Measurements from ENCODE around the gene CT45A8. TPM values are rescaled to one million over a fixed set of nuclear protein-coding genes. Genes with fewer than 3 reads are reported as not detected.
"Not testable (repeated sequence)": the region's sequence is repeated elsewhere in the genome, so short reads cannot be mapped to it uniquely, and the experiment has no call there.

The CT45A8 gene
- polyA plus RNA-seq: not detected
- long read RNA-seq, donor 1: 0 reads
- long read RNA-seq, donor 2: 0 reads
- long read RNA-seq, donor 3: 0 reads
- long read RNA-seq, donor 4: 0 reads
- long read RNA-seq, donor 5: 0 reads
- long read RNA-seq, donor 6: 0 reads
- long read RNA-seq, donor 7: 0 reads
- long read RNA-seq, donor 8: 0 reads
- long read RNA-seq, donor 9: 0 reads
- long read RNA-seq, donor 10: 0 reads

- H3K27me3 ChIP-seq (ENCODE audit: control insufficient read depth in 3 of 3, insufficient read depth in 3 of 3, low read length in 3 of 3); H3K9me3 ChIP-seq (ENCODE audit: control insufficient read depth in 2 of 2, insufficient read depth in 1 of 2, low read depth in 1 of 2, low read length in 1 of 2); H3K27ac ChIP-seq (ENCODE audit: low read depth in 1 of 3, low read length in 2 of 3); H3K4me1 ChIP-seq (ENCODE audit: control insufficient read depth in 3 of 3, insufficient read depth in 2 of 3, low read depth in 1 of 3, low read length in 2 of 3); DNase-seq; H3K4me3 ChIP-seq (ENCODE audit: low read depth in 1 of 3, low read length in 3 of 3); H3K36me3 ChIP-seq (ENCODE audit: control insufficient read depth in 3 of 3, insufficient read depth in 2 of 3, low read depth in 1 of 3, low read length in 3 of 3); FAIRE-seq: not testable (repeated sequence)
- WGBS, 3 donors: no CpG with 5 or more reads among the region's 17 CpGs
Observed at GRCh38 chrX:135854438-135854837, at the start of gene CT45A8. TSS of gene CT45A8 (minus strand) at chrX:135854538. CDS start at chrX:135850783, 3,755 bp downstream.

- FAIRE-seq (no peak), DNase-seq (no peak)
Observed at GRCh38 chrX:135893294-135893817, 39.0 kb upstream of the CT45A8 start, which contains the start of the genes CT45A10 and SAGE1. TSS of gene CT45A10 (minus strand) at chrX:135893444. CDS start at chrX:135885344, 8,100 bp downstream. TSS of gene SAGE1 (plus strand) at chrX:135893716. CDS start at chrX:135896243, 2,527 bp downstream.

GRCh38 chrX:135892781-135893180 lies 38.4 kb upstream of the CT45A8 start:
- 82 to 94% (median 89%) methylated on average over 9 to 11 of the region's 11 CpGs for WGBS, 3 donors
- H3K27me3 ChIP-seq (ENCODE audit: control insufficient read depth in 3 of 3, insufficient read depth in 3 of 3, low read length in 3 of 3): no peaks in the 10 kb centered on the region
- H3K9me3 ChIP-seq (ENCODE audit: control insufficient read depth in 2 of 2, insufficient read depth in 1 of 2, low read depth in 1 of 2, low read length in 1 of 2): no peaks in the 10 kb centered on the region
- no peaks in the 10 kb centered on the region for H3K4me1 ChIP-seq (ENCODE audit: control insufficient read depth in 3 of 3, insufficient read depth in 2 of 3, low read depth in 1 of 3, low read length in 2 of 3)
- no peaks in the 10 kb centered on the region for H3K36me3 ChIP-seq (ENCODE audit: control insufficient read depth in 3 of 3, insufficient read depth in 2 of 3, low read depth in 1 of 3, low read length in 3 of 3)
- no peak overlapping the region for H3K4me3 ChIP-seq (ENCODE audit: low read depth in 1 of 3, low read length in 3 of 3)
- DNase-seq (no peak), FAIRE-seq (no peak)
- no peak overlapping the region for H3K27ac ChIP-seq (ENCODE audit: low read depth in 1 of 3, low read length in 2 of 3)

More at GRCh38 chrX:135893294-135893817, 39.0 kb upstream of the CT45A8 start, which contains the start of the genes CT45A10 and SAGE1:
- H3K27ac ChIP-seq (ENCODE audit: low read depth in 1 of 3, low read length in 2 of 3): no peak within 1 kb of the TSS
- H3K36me3 ChIP-seq (ENCODE audit: control insufficient read depth in 3 of 3, insufficient read depth in 2 of 3, low read depth in 1 of 3, low read length in 3 of 3): no peaks in the 10 kb centered on the region
- H3K4me3 ChIP-seq (ENCODE audit: low read depth in 1 of 3, low read length in 3 of 3): no peak within 1 kb of the TSS
- WGBS, 3 donors: 87 to 93% (median 92%) methylated on average over 22 of the region's 22 CpGs
- H3K9me3 ChIP-seq (ENCODE audit: control insufficient read depth in 2 of 2, insufficient read depth in 1 of 2, low read depth in 1 of 2, low read length in 1 of 2): no peaks in the 10 kb centered on the region
- H3K27me3 ChIP-seq (ENCODE audit: control insufficient read depth in 3 of 3, insufficient read depth in 3 of 3, low read length in 3 of 3): no peaks in the 10 kb centered on the region
- H3K4me1 ChIP-seq (ENCODE audit: control insufficient read depth in 3 of 3, insufficient read depth in 2 of 3, low read depth in 1 of 3, low read length in 2 of 3): no peaks in the 10 kb centered on the region

- Histone ChIP-seq H3K9me3 (ENCODE audit: control insufficient read depth in 2 of 2, insufficient read depth in 1 of 2, low read depth in 1 of 2, low read length in 1 of 2) (no peaks in the 10 kb centered on the region), H3K27me3 (ENCODE audit: control insufficient read depth in 3 of 3, insufficient read depth in 3 of 3, low read length in 3 of 3) (no peaks in the 10 kb centered on the region), H3K27ac (ENCODE audit: low read depth in 1 of 3, low read length in 2 of 3) (no peak overlapping the region), H3K4me1 (ENCODE audit: control insufficient read depth in 3 of 3, insufficient read depth in 2 of 3, low read depth in 1 of 3, low read length in 2 of 3) (no peaks in the 10 kb centered on the region), H3K4me3 (ENCODE audit: low read depth in 1 of 3, low read length in 3 of 3) (no peak overlapping the region), H3K36me3 (ENCODE audit: control insufficient read depth in 3 of 3, insufficient read depth in 2 of 3, low read depth in 1 of 3, low read length in 3 of 3) (no peaks in the 10 kb centered on the region)
- FAIRE-seq: no peak
- no peak for DNase-seq
- WGBS, 3 donors: 84 to 92% (median 90%) methylated on average over 14 of the region's 14 CpGs
Observed at GRCh38 chrX:135890087-135890585, 35.8 kb upstream of the CT45A8 start.

GRCh38 chrX:135888976-135889375 lies 34.6 kb upstream of the CT45A8 start:
- not testable (repeated sequence) for H3K4me1 ChIP-seq (ENCODE audit: control insufficient read depth in 3 of 3, insufficient read depth in 2 of 3, low read depth in 1 of 3, low read length in 2 of 3); H3K27me3 ChIP-seq (ENCODE audit: control insufficient read depth in 3 of 3, insufficient read depth in 3 of 3, low read length in 3 of 3); H3K27ac ChIP-seq (ENCODE audit: low read depth in 1 of 3, low read length in 2 of 3); H3K4me3 ChIP-seq (ENCODE audit: low read depth in 1 of 3, low read length in 3 of 3); FAIRE-seq; H3K9me3 ChIP-seq (ENCODE audit: control insufficient read depth in 2 of 2, insufficient read depth in 1 of 2, low read depth in 1 of 2, low read length in 1 of 2); DNase-seq; H3K36me3 ChIP-seq (ENCODE audit: control insufficient read depth in 3 of 3, insufficient read depth in 2 of 3, low read depth in 1 of 3, low read length in 3 of 3)
- WGBS, 3 donors: 73 to 88% (median 78%) methylated on average over 9 to 14 of the region's 15 CpGs

- not testable (repeated sequence) for DNase-seq; H3K4me1 ChIP-seq (ENCODE audit: control insufficient read depth in 3 of 3, insufficient read depth in 2 of 3, low read depth in 1 of 3, low read length in 2 of 3); H3K4me3 ChIP-seq (ENCODE audit: low read depth in 1 of 3, low read length in 3 of 3); FAIRE-seq; H3K36me3 ChIP-seq (ENCODE audit: control insufficient read depth in 3 of 3, insufficient read depth in 2 of 3, low read depth in 1 of 3, low read length in 3 of 3); H3K9me3 ChIP-seq (ENCODE audit: control insufficient read depth in 2 of 2, insufficient read depth in 1 of 2, low read depth in 1 of 2, low read length in 1 of 2); H3K27me3 ChIP-seq (ENCODE audit: control insufficient read depth in 3 of 3, insufficient read depth in 3 of 3, low read length in 3 of 3); H3K27ac ChIP-seq (ENCODE audit: low read depth in 1 of 3, low read length in 2 of 3)
- 88 to 92% (median 89%) methylated on average over 10 of the region's 18 CpGs for WGBS, 3 donors
Observed at GRCh38 chrX:135888230-135888629, 33.9 kb upstream of the CT45A8 start.

- H3K27ac ChIP-seq (ENCODE audit: low read depth in 1 of 3, low read length in 2 of 3); H3K4me3 ChIP-seq (ENCODE audit: low read depth in 1 of 3, low read length in 3 of 3); H3K4me1 ChIP-seq (ENCODE audit: control insufficient read depth in 3 of 3, insufficient read depth in 2 of 3, low read depth in 1 of 3, low read length in 2 of 3); H3K36me3 ChIP-seq (ENCODE audit: control insufficient read depth in 3 of 3, insufficient read depth in 2 of 3, low read depth in 1 of 3, low read length in 3 of 3); H3K27me3 ChIP-seq (ENCODE audit: control insufficient read depth in 3 of 3, insufficient read depth in 3 of 3, low read length in 3 of 3); DNase-seq; FAIRE-seq; H3K9me3 ChIP-seq (ENCODE audit: control insufficient read depth in 2 of 2, insufficient read depth in 1 of 2, low read depth in 1 of 2, low read length in 1 of 2): not testable (repeated sequence)
- 55 to 69% (median 57%) methylated on average over 4 of the region's 5 CpGs for WGBS, 3 donors
Observed at GRCh38 chrX:135882741-135883140, 28.4 kb upstream of the CT45A8 start.

- not testable (repeated sequence) for H3K36me3 ChIP-seq (ENCODE audit: control insufficient read depth in 3 of 3, insufficient read depth in 2 of 3, low read depth in 1 of 3, low read length in 3 of 3); H3K4me3 ChIP-seq (ENCODE audit: low read depth in 1 of 3, low read length in 3 of 3); FAIRE-seq; H3K27me3 ChIP-seq (ENCODE audit: control insufficient read depth in 3 of 3, insufficient read depth in 3 of 3, low read length in 3 of 3); H3K4me1 ChIP-seq (ENCODE audit: control insufficient read depth in 3 of 3, insufficient read depth in 2 of 3, low read depth in 1 of 3, low read length in 2 of 3); H3K27ac ChIP-seq (ENCODE audit: low read depth in 1 of 3, low read length in 2 of 3); H3K9me3 ChIP-seq (ENCODE audit: control insufficient read depth in 2 of 2, insufficient read depth in 1 of 2, low read depth in 1 of 2, low read length in 1 of 2); DNase-seq
- WGBS, 3 donors: no CpG with 5 or more reads among the region's 17 CpGs
Observed at GRCh38 chrX:135871712-135872111, 17.4 kb upstream of the CT45A8 start, which contains the start of gene CT45A9. TSS of gene CT45A9 (minus strand) at chrX:135871812. CDS start at chrX:135868061, 3,751 bp downstream.

Measured in small intestine (tissue), 16 donors.